Measurements from ENCODE around the gene DOK7. TPM values are rescaled to one million over a fixed set of nuclear protein-coding genes. Genes with fewer than 3 reads are reported as not detected.
"Not testable (repeated sequence)": the region's sequence is repeated elsewhere in the genome, so short reads cannot be mapped to it uniquely, and the experiment has no call there.

DOK7 gene
- total RNA-seq, 2 experiments from 2014 or later: not detected

GRCh38 chr4:3449574-3450534, 13.3 kb upstream of the DOK7 start:
- Mint-ChIP-seq H3K9me3 (no peaks in the 10 kb centered on the region), H3K27me3 (peaks cover 9% of the 10 kb centered on the region), H3K4me1 (no peaks in the 10 kb centered on the region), H3K36me3 (ENCODE audit: low read depth) (no peaks in the 10 kb centered on the region), H3K4me3 (no peak overlapping the region), H3K27ac (no peak overlapping the region)
- ChIA-PET POLR2A (no interaction called here), CTCF (no interaction called here)
- no peak for DNase-seq

GRCh38 chr4:3450643-3451042, 12.5 kb upstream of the DOK7 start:
- ChIA-PET POLR2A (no interaction called here), CTCF (no interaction called here)
- H3K4me3 Mint-ChIP-seq: no peak overlapping the region
- H3K27me3 Mint-ChIP-seq: peaks cover 14% of the 10 kb centered on the region
- peaks cover 8% of the 10 kb centered on the region for H3K9me3 Mint-ChIP-seq
- no peaks in the 10 kb centered on the region for H3K4me1 Mint-ChIP-seq
- H3K27ac Mint-ChIP-seq: no peak overlapping the region
- no peak for DNase-seq
- H3K36me3 Mint-ChIP-seq (ENCODE audit: low read depth): no peaks in the 10 kb centered on the region

GRCh38 chr4:3451956-3452355, 11.2 kb upstream of the DOK7 start:
- CTCF ChIA-PET: no interaction called here
- Mint-ChIP-seq H3K27me3 (peaks cover 14% of the 10 kb centered on the region), H3K4me1 (no peaks in the 10 kb centered on the region), H3K36me3 (ENCODE audit: low read depth) (no peaks in the 10 kb centered on the region), H3K27ac (no peak overlapping the region), H3K4me3 (no peak overlapping the region), H3K9me3 (peaks cover 10% of the 10 kb centered on the region)
- POLR2A ChIA-PET: no interaction called here
- no peak for DNase-seq

- CTCF ChIA-PET: no interaction called here
- H3K4me1 Mint-ChIP-seq: no peaks in the 10 kb centered on the region
- H3K36me3 Mint-ChIP-seq (ENCODE audit: low read depth): no peaks in the 10 kb centered on the region
- no peak overlapping the region for H3K4me3 Mint-ChIP-seq
- POLR2A ChIA-PET: no interaction called here
- no peak overlapping the region for H3K27ac Mint-ChIP-seq
- DNase-seq: no peak
- H3K27me3 Mint-ChIP-seq: peaks cover 14% of the 10 kb centered on the region
- peaks cover 10% of the 10 kb centered on the region for H3K9me3 Mint-ChIP-seq
These were observed 10.7 kb upstream of the DOK7 start for GRCh38 chr4:3452376-3452775.

- H3K9me3 Mint-ChIP-seq: peaks cover 10% of the 10 kb centered on the region
- CTCF ChIA-PET; H3K36me3 Mint-ChIP-seq (ENCODE audit: low read depth); H3K27ac Mint-ChIP-seq; H3K4me1 Mint-ChIP-seq; H3K4me3 Mint-ChIP-seq; POLR2A ChIA-PET; DNase-seq: not testable (repeated sequence)
- peaks cover 15% of the 10 kb centered on the region for H3K27me3 Mint-ChIP-seq
These were observed 7.5 kb upstream of the DOK7 start for GRCh38 chr4:3455596-3455995.

- H3K36me3 Mint-ChIP-seq (ENCODE audit: low read depth): no peaks in the 10 kb centered on the region
- H3K4me3 Mint-ChIP-seq: no peak overlapping the region
- CTCF ChIA-PET: no interaction called here
- peaks cover 22% of the 10 kb centered on the region for H3K27me3 Mint-ChIP-seq
- POLR2A ChIA-PET: no interaction called here
- no peak for DNase-seq
- H3K9me3 Mint-ChIP-seq: peaks cover 10% of the 10 kb centered on the region
- no peak overlapping the region for H3K27ac Mint-ChIP-seq
- H3K4me1 Mint-ChIP-seq: no peaks in the 10 kb centered on the region
These were observed 4.7 kb upstream of the DOK7 start for GRCh38 chr4:3458371-3458770.

GRCh38 chr4:3459156-3459555, 4.0 kb upstream of the DOK7 start:
- H3K27ac Mint-ChIP-seq; H3K4me1 Mint-ChIP-seq; H3K36me3 Mint-ChIP-seq (ENCODE audit: low read depth); CTCF ChIA-PET; DNase-seq; POLR2A ChIA-PET; H3K4me3 Mint-ChIP-seq: not testable (repeated sequence)
- Mint-ChIP-seq H3K27me3 (peaks cover 16% of the 10 kb centered on the region), H3K9me3 (peaks cover 10% of the 10 kb centered on the region)

GRCh38 chr4:3460926-3461325, 2.2 kb upstream of the DOK7 start:
- no peaks in the 10 kb centered on the region for H3K4me1 Mint-ChIP-seq
- ChIA-PET CTCF (no interaction called here), POLR2A (no interaction called here)
- H3K27me3 Mint-ChIP-seq: peaks cover 17% of the 10 kb centered on the region
- no peaks in the 10 kb centered on the region for H3K36me3 Mint-ChIP-seq (ENCODE audit: low read depth)
- no peak overlapping the region for H3K27ac Mint-ChIP-seq
- DNase-seq: no peak
- no peak overlapping the region for H3K4me3 Mint-ChIP-seq
- no peaks in the 10 kb centered on the region for H3K9me3 Mint-ChIP-seq

- ChIA-PET POLR2A (no interaction called here), CTCF (no interaction called here)
- Mint-ChIP-seq H3K4me1 (no peaks in the 10 kb centered on the region), H3K36me3 (ENCODE audit: low read depth) (no peaks in the 10 kb centered on the region), H3K27me3 (peaks cover 17% of the 10 kb centered on the region), H3K4me3 (no peak overlapping the region), H3K9me3 (no peaks in the 10 kb centered on the region), H3K27ac (no peak overlapping the region)
- DNase-seq: no peak
These were observed 1.4 kb upstream of the DOK7 start for GRCh38 chr4:3461515-3462291.

- Mint-ChIP-seq H3K27ac (no peak overlapping the region), H3K27me3 (peaks cover 17% of the 10 kb centered on the region), H3K4me3 (no peak overlapping the region), H3K9me3 (no peaks in the 10 kb centered on the region), H3K36me3 (ENCODE audit: low read depth) (no peaks in the 10 kb centered on the region), H3K4me1 (no peaks in the 10 kb centered on the region)
- ChIA-PET CTCF (no interaction called here), POLR2A (no interaction called here)
- no peak for DNase-seq
These were observed 751 bp upstream of the DOK7 start for GRCh38 chr4:3462321-3462789.

- ChIA-PET CTCF (no interaction called here), POLR2A (no interaction called here)
- no peak for DNase-seq
- Mint-ChIP-seq H3K36me3 (ENCODE audit: low read depth) (no peaks in the 10 kb centered on the region), H3K27ac (no peak overlapping the region), H3K4me1 (no peaks in the 10 kb centered on the region), H3K9me3 (no peaks in the 10 kb centered on the region), H3K4me3 (no peak overlapping the region), H3K27me3 (peaks cover 17% of the 10 kb centered on the region)
These were observed 646 bp downstream of the DOK7 start for GRCh38 chr4:3463556-3464348.

GRCh38 chr4:3464349-3464905, 1.3 kb downstream of the DOK7 start:
- H3K27ac Mint-ChIP-seq: no peak overlapping the region
- peaks cover 15% of the 10 kb centered on the region for H3K27me3 Mint-ChIP-seq
- no peaks in the 10 kb centered on the region for H3K36me3 Mint-ChIP-seq (ENCODE audit: low read depth)
- ChIA-PET CTCF (no interaction called here), POLR2A (no interaction called here)
- DNase-seq: no peak
- H3K9me3 Mint-ChIP-seq: no peaks in the 10 kb centered on the region
- no peak overlapping the region for H3K4me3 Mint-ChIP-seq
- no peaks in the 10 kb centered on the region for H3K4me1 Mint-ChIP-seq

All from activated CD4-positive, alpha-beta T cell treated with anti-CD3 and anti-CD28 coated beads, Interleukin-2, amount 10 ng/mL, durations not matched to agents 7 days and 5 days (primary cell).